Ramos (cell line): ENCODE data around the gene MPO.

Experiments
- in situ Hi-C: fragments of 300-500 bp; cut with MboI; formaldehyde crosslinking; loops from one replicate; pipeline ENCODE4 v1.14.3; 2022; ENCODE audit warnings: low sequenced_read_pairs; ENCODE audit not compliant: unreplicated experiment

The MPO gene

GRCh38 chr17:58283674-58284612 is 3.2 kb upstream of the MPO start:
- in situ Hi-C loops = no loop called here

- in situ Hi-C loops = no loop called here
These were observed 1.7 kb upstream of the MPO start for GRCh38 chr17:58282442-58282841.

GRCh38 chr17:58281511-58282011 is 826 bp upstream of the MPO start:
- in situ Hi-C loops = no loop called here

- in situ Hi-C loops = no loop called here
These were observed 827 bp downstream of the MPO start for GRCh38 chr17:58279736-58280479.

GRCh38 chr17:58279016-58279711 is 1.6 kb downstream of the MPO start:
- in situ Hi-C loops = no loop called here

GRCh38 chr17:58278661-58279015 is 2.1 kb downstream of the MPO start:
- in situ Hi-C loops = no loop called here

- in situ Hi-C loops = no loop called here
These were observed 2.7 kb downstream of the MPO start for GRCh38 chr17:58277802-58278595.

GRCh38 chr17:58277107-58277801 is 3.5 kb downstream of the MPO start:
- in situ Hi-C loops = no loop called here

- in situ Hi-C loops = no loop called here
These were observed 4.3 kb downstream of the MPO start for GRCh38 chr17:58276423-58276822.

- in situ Hi-C loops = no loop called here
These were observed 5.3 kb downstream of the MPO start for GRCh38 chr17:58275417-58275816.

GRCh38 chr17:58273453-58274104 is 7.2 kb downstream of the MPO start:
- in situ Hi-C loops = no loop called here

- in situ Hi-C loops = no loop called here
These were observed 8.1 kb downstream of the MPO start for GRCh38 chr17:58272367-58273280.

GRCh38 chr17:58271216-58271931 is 9.4 kb downstream of the MPO start:
- in situ Hi-C loops = no loop called here

- in situ Hi-C loops = no loop called here
These were observed 10.1 kb downstream of the MPO start for GRCh38 chr17:58270476-58271215.

GRCh38 chr17:58269557-58270291 is 11.0 kb downstream of the MPO start:
- in situ Hi-C loops = no loop called here
